ENCODE results near the gene PPP1R12C. TPM values are rescaled to one million over a fixed set of nuclear protein-coding genes. Genes with fewer than 3 reads are reported as not detected.
A peak's percentile ranks its signal among the peaks of the same experiment; 100 is the strongest.

The PPP1R12C gene
- total and polyA plus RNA-seq, 2 experiments from 2014 or later: 16.4 to 66.9 TPM

DNA sequence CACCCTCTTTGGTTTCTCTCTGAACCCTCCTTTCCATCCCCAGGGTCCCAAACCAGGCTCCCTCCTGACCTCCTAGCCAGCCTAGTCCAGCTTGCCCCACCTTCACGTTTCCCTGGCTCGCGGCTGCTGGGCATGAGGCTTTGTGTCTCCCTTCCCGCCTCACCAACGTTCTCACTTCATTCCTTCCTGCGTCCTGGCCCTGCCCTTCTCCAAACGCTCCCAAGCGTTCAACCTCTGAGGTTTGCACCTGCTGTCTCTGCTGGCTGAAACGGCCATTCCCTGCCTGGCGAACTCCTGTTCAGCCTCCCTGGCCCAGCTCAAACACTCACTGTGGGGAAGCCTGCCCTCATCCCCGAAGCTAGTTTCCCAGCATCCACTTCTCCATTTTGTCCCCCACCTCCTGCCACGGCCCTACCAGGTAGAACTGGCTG lies 29.4 kb downstream of the PPP1R12C start:
- no peak overlapping the region for H2AFZ ChIP-seq
- no peak for DNase-seq
- peaks cover 35% of the 10 kb centered on the region for H3K27me3 ChIP-seq (replicated peaks; ENCODE audit: insufficient read depth)
- TF ChIP-seq EZH2 (IDR thresholded peaks at IDR 0.05; ENCODE audit: insufficient read depth, poor library complexity, severe bottlenecking): no peak
- no peak for TF ChIP-seq EZH2phosphoT487 (IDR thresholded peaks at IDR 0.05; ENCODE audit: insufficient read depth, low read depth)
- no peak overlapping the region for H3K9ac ChIP-seq
- WGBS, 2 experiments (ENCODE audit: low coverage in 1 of 2, low lambda C conversion rate in 2 of 2, missing lambda C conversion rate in 2 of 2): 52 to 54% methylated on average over 12 of the region's 12 CpGs
- H3K9me3 ChIP-seq (ENCODE audit: low read depth): no peaks in the 10 kb centered on the region
- no peak overlapping the region; the same call in 1 of the 2 replicates for H3K4me3 ChIP-seq
- H3K79me2 ChIP-seq (ENCODE audit: insufficient read depth): no peaks in the 10 kb centered on the region
- no peak overlapping the region for H3K4me2 ChIP-seq (ENCODE audit: unreplicated experiment)
- no peaks in the 10 kb centered on the region for H4K20me1 ChIP-seq (ENCODE audit: insufficient read depth)
- 0 out of 2 replicates have a peak, but pooled peaks cover 7% of the 10 kb centered on the region for H3F3A ChIP-seq (ENCODE audit: insufficient read depth)
- H3K9me2 ChIP-seq (ENCODE audit: insufficient read depth): no peaks in the 10 kb centered on the region
- peaks cover 6% of the 10 kb centered on the region; the same call in 1 of the 2 replicates for H3K4me1 ChIP-seq (ENCODE audit: insufficient read depth)
- peaks cover 8% of the 10 kb centered on the region; the same call in 1 of the 2 replicates for H3K36me3 ChIP-seq (ENCODE audit: low read depth)
- in situ Hi-C loops (cut with MboI): no loop called here
- no peak overlapping the region for H3K27ac ChIP-seq

DNA sequence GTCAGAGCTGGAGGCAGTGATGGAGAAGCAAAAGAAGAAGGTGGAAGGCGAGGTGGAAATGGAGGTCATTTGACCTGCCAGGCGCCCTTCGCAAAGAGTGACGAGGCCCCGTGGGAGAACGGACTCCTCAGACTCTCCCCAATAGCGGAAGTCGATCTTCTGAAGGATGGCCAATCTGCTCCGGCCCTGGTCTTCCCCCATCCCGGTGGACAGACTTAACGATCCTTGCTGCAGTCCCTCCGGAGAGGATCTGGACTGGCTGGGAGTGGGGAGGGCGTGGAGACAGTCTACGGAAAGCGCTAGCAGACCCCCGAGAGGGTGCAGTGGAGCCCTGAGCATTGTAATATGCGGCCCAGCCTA lies 29.9 kb downstream of the PPP1R12C start:
- Histone ChIP-seq H4K20me1 (ENCODE audit: insufficient read depth) (no peaks in the 10 kb centered on the region), H3K79me2 (ENCODE audit: insufficient read depth) (no peaks in the 10 kb centered on the region), H3F3A (ENCODE audit: insufficient read depth) (0 out of 2 replicates have a peak, but pooled peaks cover 7% of the 10 kb centered on the region), H3K9ac (peak overlapping the region; percentile 36; the same call in 1 of the 2 replicates), H3K36me3 (ENCODE audit: low read depth) (peaks cover 8% of the 10 kb centered on the region; the same call in 1 of the 2 replicates), H3K9me2 (ENCODE audit: insufficient read depth) (no peaks in the 10 kb centered on the region), H3K9me3 (ENCODE audit: low read depth) (no peaks in the 10 kb centered on the region), H3K27me3 (replicated peaks; ENCODE audit: insufficient read depth) (peaks cover 40% of the 10 kb centered on the region), H3K4me3 (peak overlapping the region; percentile 72), H3K4me2 (ENCODE audit: unreplicated experiment) (peak overlapping the region; percentile 89), H3K27ac (no peak overlapping the region), H2AFZ (peak overlapping the region; percentile 46; the same call in 1 of the 2 replicates), H3K4me1 (ENCODE audit: insufficient read depth) (peaks cover 6% of the 10 kb centered on the region; the same call in 1 of the 2 replicates)
- WGBS, 2 experiments (ENCODE audit: low coverage in 1 of 2, low lambda C conversion rate in 2 of 2, missing lambda C conversion rate in 2 of 2): 10 to 14% methylated on average over 17 of the region's 17 CpGs
- DNase-seq: peak; percentile 56
- no peak for TF ChIP-seq EZH2phosphoT487 (IDR thresholded peaks at IDR 0.05; ENCODE audit: insufficient read depth, low read depth)
- no peak for TF ChIP-seq EZH2 (IDR thresholded peaks at IDR 0.05; ENCODE audit: insufficient read depth, poor library complexity, severe bottlenecking)
- in situ Hi-C loops (cut with MboI): no loop called here

DNA sequence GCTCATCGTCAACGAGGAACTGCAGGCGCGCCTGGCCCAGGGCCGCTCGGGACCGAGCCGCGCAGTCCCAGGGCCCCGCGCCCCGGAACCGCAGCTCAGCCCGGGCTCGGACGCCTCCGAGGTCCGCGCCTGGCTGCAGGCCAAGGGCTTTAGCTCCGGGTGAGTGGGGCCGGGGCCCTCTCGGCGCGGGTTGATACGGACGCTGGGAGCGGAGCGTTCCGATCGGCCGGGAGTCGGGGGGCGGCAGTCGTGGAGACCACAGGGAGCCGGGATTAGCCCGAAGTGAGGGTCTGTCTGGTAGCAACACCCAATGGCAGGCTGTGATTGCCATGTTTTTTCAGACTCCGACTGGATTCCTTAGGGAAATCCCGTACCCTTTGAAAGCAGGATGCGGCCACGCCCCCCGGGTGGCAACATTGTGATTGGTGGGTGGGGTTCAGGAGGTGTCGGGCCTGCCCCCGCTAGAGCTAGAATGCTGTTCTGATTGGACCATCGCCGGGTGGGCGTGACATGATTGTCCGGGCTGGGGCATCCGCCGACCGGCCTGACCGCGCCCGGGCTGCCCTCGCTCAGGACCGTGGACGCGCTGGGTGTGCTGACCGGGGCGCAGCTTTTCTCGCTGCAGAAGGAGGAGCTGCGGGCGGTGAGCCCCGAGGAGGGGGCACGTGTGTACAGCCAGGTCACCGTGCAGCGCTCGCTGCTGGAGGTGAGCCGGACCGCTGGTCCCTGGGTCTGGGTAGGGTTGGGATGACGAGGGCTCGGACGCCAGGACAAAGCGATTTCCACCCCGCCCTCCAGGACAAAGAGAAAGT lies 30.5 kb downstream of the PPP1R12C start:
- H3K9ac ChIP-seq: peak overlapping the region; percentile 40; the same call in 1 of the 2 replicates
- H3K4me1 ChIP-seq (ENCODE audit: insufficient read depth): peaks cover 6% of the 10 kb centered on the region; the same call in 1 of the 2 replicates
- H3K27me3 ChIP-seq (replicated peaks; ENCODE audit: insufficient read depth): peaks cover 46% of the 10 kb centered on the region
- peak overlapping the region; percentile 72 for H3K4me3 ChIP-seq
- TF ChIP-seq EZH2 (IDR thresholded peaks at IDR 0.05; ENCODE audit: insufficient read depth, poor library complexity, severe bottlenecking) (peak; percentile 24), EZH2phosphoT487 (IDR thresholded peaks at IDR 0.05; ENCODE audit: insufficient read depth, low read depth) (0 out of 2 replicates have a peak, but pooled peaks have one; percentile 29)
- in situ Hi-C loops (cut with MboI): no loop called here
- H3F3A ChIP-seq (ENCODE audit: insufficient read depth): 0 out of 2 replicates have a peak, but pooled peaks cover 7% of the 10 kb centered on the region
- H3K27ac ChIP-seq: no peak overlapping the region
- peak overlapping the region; percentile 89 for H3K4me2 ChIP-seq (ENCODE audit: unreplicated experiment)
- peak overlapping the region; percentile 46 for H2AFZ ChIP-seq
- WGBS, 2 experiments (ENCODE audit: low coverage in 1 of 2, low lambda C conversion rate in 2 of 2, missing lambda C conversion rate in 2 of 2): 1% methylated on average over 68 to 71 of the region's 74 CpGs
- peak; percentile 97 for DNase-seq
- peaks cover 8% of the 10 kb centered on the region; the same call in 1 of the 2 replicates for H3K36me3 ChIP-seq (ENCODE audit: low read depth)
- H3K9me2 ChIP-seq (ENCODE audit: insufficient read depth): no peaks in the 10 kb centered on the region
- no peaks in the 10 kb centered on the region for H3K9me3 ChIP-seq (ENCODE audit: low read depth)
- H3K79me2 ChIP-seq (ENCODE audit: insufficient read depth): no peaks in the 10 kb centered on the region
- H4K20me1 ChIP-seq (ENCODE audit: insufficient read depth): no peaks in the 10 kb centered on the region

DNA sequence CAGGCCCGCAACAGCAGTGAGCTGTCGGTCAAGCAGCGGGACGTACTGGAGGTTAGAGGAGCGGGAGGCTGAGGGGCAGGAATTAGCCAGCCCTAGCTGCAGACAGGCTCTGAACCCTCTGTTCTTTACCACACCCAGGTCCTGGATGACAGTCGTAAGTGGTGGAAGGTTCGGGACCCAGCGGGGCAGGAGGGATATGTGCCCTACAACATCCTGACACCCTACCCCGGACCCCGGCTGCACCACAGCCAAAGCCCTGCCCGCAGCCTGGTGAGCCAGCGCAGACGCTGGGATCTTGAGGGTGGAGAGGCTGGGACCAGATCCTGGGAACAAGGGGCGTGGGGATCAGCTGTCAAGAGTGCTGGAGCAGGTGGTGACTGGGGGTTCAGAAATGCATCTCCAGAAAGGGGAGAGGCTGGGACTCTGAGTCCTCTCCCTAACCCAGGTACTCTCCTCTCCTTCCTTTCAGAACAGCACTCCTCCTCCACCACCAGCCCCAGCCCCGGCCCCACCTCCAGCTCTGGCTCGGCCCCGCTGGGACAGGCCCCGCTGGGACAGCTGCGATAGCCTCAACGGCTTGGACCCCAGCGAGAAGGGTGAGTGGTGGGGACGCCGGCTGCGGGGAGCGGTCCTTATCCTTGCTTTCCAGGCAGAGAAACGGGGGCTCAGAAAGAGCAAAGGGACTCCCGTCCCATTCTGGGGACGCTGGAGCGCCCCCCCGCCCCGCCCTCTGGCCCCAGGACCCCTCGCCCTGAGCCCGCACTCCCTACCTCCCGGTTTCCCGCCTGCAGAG lies 31.3 kb downstream of the PPP1R12C start:
- TF ChIP-seq EZH2 (IDR thresholded peaks at IDR 0.05; ENCODE audit: insufficient read depth, poor library complexity, severe bottlenecking): no peak
- TF ChIP-seq EZH2phosphoT487 (IDR thresholded peaks at IDR 0.05; ENCODE audit: insufficient read depth, low read depth): no peak
- WGBS, 2 experiments (ENCODE audit: low coverage in 1 of 2, low lambda C conversion rate in 2 of 2, missing lambda C conversion rate in 2 of 2): 27 to 31% methylated on average over 30 to 31 of the region's 35 CpGs
- no peaks in the 10 kb centered on the region for H3K79me2 ChIP-seq (ENCODE audit: insufficient read depth)
- no peak overlapping the region for H3K27ac ChIP-seq
- H3F3A ChIP-seq (ENCODE audit: insufficient read depth): 0 out of 2 replicates have a peak, but pooled peaks cover 7% of the 10 kb centered on the region
- no peaks in the 10 kb centered on the region for H3K9me2 ChIP-seq (ENCODE audit: insufficient read depth)
- 0 out of 2 replicates have a peak overlapping the region, but pooled peaks have one; percentile 46 for H2AFZ ChIP-seq
- peaks cover 54% of the 10 kb centered on the region for H3K27me3 ChIP-seq (replicated peaks; ENCODE audit: insufficient read depth)
- H4K20me1 ChIP-seq (ENCODE audit: insufficient read depth): no peaks in the 10 kb centered on the region
- H3K4me2 ChIP-seq (ENCODE audit: unreplicated experiment): peak overlapping the region; percentile 89
- peaks cover 6% of the 10 kb centered on the region; the same call in 1 of the 2 replicates for H3K4me1 ChIP-seq (ENCODE audit: insufficient read depth)
- in situ Hi-C loops (cut with MboI): no loop called here
- H3K9me3 ChIP-seq (ENCODE audit: low read depth): no peaks in the 10 kb centered on the region
- peaks cover 5% of the 10 kb centered on the region; the same call in 1 of the 2 replicates for H3K36me3 ChIP-seq (ENCODE audit: low read depth)
- DNase-seq: peak; percentile 10
- no peak overlapping the region; the same call in 1 of the 2 replicates for H3K9ac ChIP-seq
- peak overlapping the region; percentile 72 for H3K4me3 ChIP-seq

All from GM23248 (cell line).